T-helper 2 cell (primary cell): ENCODE results near the gene ELL3.
A peak's percentile ranks its signal among the peaks of the same experiment; 100 is the strongest.
"Not testable (repeated sequence)": the region's sequence is repeated elsewhere in the genome, so short reads cannot be mapped to it uniquely, and the experiment has no call there.

ENCODE experiments used
- DNase-seq, 5 experiments: peaks; one replicate each; pipeline versions ENCODE4 v3.0.0 to v3.0.0-alpha.2; 2012 to 2022

Gene ELL3

GRCh38 chr15:43791993-43792760 lies 15.4 kb upstream of the ELL3 start, which contains the start of gene SERF2:
Gene SERF2 (plus strand): TSS chr15:43792320. CDS start chr15:43792377, 57 bp downstream.
- DNase-seq: peak; percentile 99 to 100 (median 100)

GRCh38 chr15:43789409-43789808 lies 12.6 kb upstream of the ELL3 start:
- DNase-seq: no peak

GRCh38 chr15:43779016-43779415 lies 2.2 kb upstream of the ELL3 start:
- no peak for DNase-seq

- DNase-seq: peak; percentile 60 to 88 (median 80)
Measured at GRCh38 chr15:43777267-43777914, 625 bp upstream of the ELL3 start.

- DNase-seq: no peak
Measured at GRCh38 chr15:43776101-43776717, 557 bp downstream of the ELL3 start.

GRCh38 chr15:43775411-43775965 lies 1.3 kb downstream of the ELL3 start:
- no peak for DNase-seq

- no peak for DNase-seq
Measured at GRCh38 chr15:43774062-43774461, 2.7 kb downstream of the ELL3 start.

- DNase-seq: no peak
Measured at GRCh38 chr15:43772624-43773023, 4.1 kb downstream of the ELL3 start.

GRCh38 chr15:43771816-43772215 lies 5.0 kb downstream of the ELL3 start:
- no peak for DNase-seq

GRCh38 chr15:43769584-43770228 lies 7.1 kb downstream of the ELL3 start:
- peak in 4 of 5 experiments; percentile 32 to 49 (median 48) for DNase-seq

GRCh38 chr15:43763819-43764446 lies 12.8 kb downstream of the ELL3 start:
- DNase-seq: no peak

GRCh38 chr15:43762824-43763223 lies 13.9 kb downstream of the ELL3 start:
- DNase-seq: no peak

GRCh38 chr15:43751885-43752284 lies 24.9 kb downstream of the ELL3 start:
- DNase-seq: no peak

- peak in 4 of 5 experiments; percentile 18 to 89 (median 53) for DNase-seq
Measured at GRCh38 chr15:43749690-43750345, 26.9 kb downstream of the ELL3 start.

- peak in 2 of 5 experiments; percentile 33 to 71 for DNase-seq
Measured at GRCh38 chr15:43748376-43748775, 28.4 kb downstream of the ELL3 start.

GRCh38 chr15:43746903-43747309 lies 29.9 kb downstream of the ELL3 start:
- DNase-seq: peak in 1 of 5 experiments; percentile 41

GRCh38 chr15:43746245-43746902 lies 30.4 kb downstream of the ELL3 start, which contains the start of gene PDIA3:
Gene PDIA3 (plus strand): TSS chr15:43746438. CDS start chr15:43746540, 102 bp downstream.
- DNase-seq: peak; percentile 73 to 88 (median 82)

- DNase-seq: no peak
Measured at GRCh38 chr15:43735416-43735815, 41.4 kb downstream of the ELL3 start.

- DNase-seq: not testable (repeated sequence)
Measured at GRCh38 chr15:43728053-43728725, 48.6 kb downstream of the ELL3 start.

GRCh38 chr15:43726306-43726705 lies 50.5 kb downstream of the ELL3 start:
- not testable (repeated sequence) for DNase-seq
